A549 (cell line): ENCODE results near the gene COL5A1. TPM values are rescaled to one million over a fixed set of nuclear protein-coding genes. Genes with fewer than 3 reads are reported as not detected.

Source experiments
- ATAC-seq, 2 experiments: fragments of 200-7000 bp in 1 of 2; fragments of >200 bp in 1 of 2; cut with Nextera tagmentation in 1 of 2; cut with Tn5 transposase in 1 of 2; 3 replicates each; pipeline versions ENCODE4 v1.8.0 to v1.9.1; 2018 to 2020; ENCODE audit warnings: mild to moderate bottlenecking in 1 of 2, moderate library complexity in 1 of 2
- CTCF ChIA-PET: fragments of 300-600 bp; sonication (Branson Sonifier 250); formaldehyde crosslinking; extraction: SDS; loops from one replicate; lab custom pipeline; 2021; ENCODE audit warnings: antibody characterized with exemption, inconsistent platforms; lab: Yijun Ruan, JAX
- POLR2A ChIA-PET: fragments of 350-600 bp; formaldehyde crosslinking; extraction: SDS; loops from one replicate; lab custom pipeline; 2021; ENCODE audit warnings: antibody characterized with exemption, inconsistent platforms; lab: Yijun Ruan, JAX
- DNase-seq, 2 experiments: peaks; one replicate each; pipeline versions ENCODE4 v3.0.0 to v3.0.0-alpha.2; 2011 to 2016; ENCODE audit warnings: low read depth in 1 of 2, low spot score in 1 of 2
- FAIRE-seq: peaks from 2 replicates; lab custom pipeline; 2011; peaks lifted over from hg19 to GRCh38; lab: Jason Lieb, UNC
- H3K27ac ChIP-seq, 2 experiments: fragments of >200 bp; sonication (Bioruptor Twin); formaldehyde crosslinking; 3 replicates each; pipeline ENCODE4 v1.5.1; 2016 to 2017
- H3K4me1 ChIP-seq: fragments of >200 bp; sonication (Bioruptor Twin); formaldehyde crosslinking; 3 replicates; pipeline ENCODE4 v1.6.1; 2016
- H3K4me2 ChIP-seq: fragments of >200 bp; sonication (Bioruptor Twin); formaldehyde crosslinking; 3 replicates; pipeline ENCODE4 v1.6.1; 2016
- H3K4me3 ChIP-seq: fragments of >200 bp; sonication (Bioruptor Twin); formaldehyde crosslinking; 3 replicates; pipeline ENCODE4 v1.5.1; 2016
- H3K9me3 ChIP-seq: fragments of >200 bp; sonication (Bioruptor Twin); formaldehyde crosslinking; 3 replicates; pipeline ENCODE4 v1.6.1; 2016
- EHF ChIP-seq: fragments of 250-450 bp; sonication (Bioruptor Pico); IDR thresholded peaks from 2 replicates; pipeline ENCODE4 v1.5.0; 2020; ENCODE audit warnings: mild to moderate bottlenecking
- ELK1 ChIP-seq: fragments of 150-350 bp; IDR thresholded peaks from 2 replicates; pipeline ENCODE4 v1.6.1; 2014; ENCODE audit warnings: low read depth, mild to moderate bottlenecking, low read length
- FOSB ChIP-seq: fragments of 250-450 bp; sonication (Bioruptor Pico); IDR thresholded peaks from 2 replicates; pipeline ENCODE4 v1.5.0; 2020; ENCODE audit warnings: mild to moderate bottlenecking, moderate library complexity
- FOXS1 ChIP-seq: fragments of 250-450 bp; sonication (Bioruptor Pico); IDR thresholded peaks from 2 replicates; pipeline ENCODE4 v1.5.0; 2020; ENCODE audit warnings: mild to moderate bottlenecking, moderate library complexity
- HES2 ChIP-seq: fragments of >200 bp; sonication (Bioruptor Twin); formaldehyde crosslinking; IDR thresholded peaks from 2 replicates; pipeline ENCODE4 v1.6.1; 2016
- HEYL ChIP-seq: fragments of 250-450 bp; sonication (Bioruptor Pico); IDR thresholded peaks from 2 replicates; pipeline ENCODE4 v1.8.0; 2021; ENCODE audit warnings: mild to moderate bottlenecking, moderate library complexity
- HOXA7 ChIP-seq: fragments of 250-450 bp; sonication (Bioruptor Pico); IDR thresholded peaks from 2 replicates; pipeline ENCODE4 v1.5.0; 2020; ENCODE audit warnings: mild to moderate bottlenecking, moderate library complexity
- KDM1A ChIP-seq: fragments of 200-600 bp; sonication (generic); IDR thresholded peaks from 2 replicates; pipeline ENCODE4 v1.6.1; 2016; ENCODE audit warnings: low read depth, mild to moderate bottlenecking
- KDM5A ChIP-seq: fragments of 200-600 bp; sonication (generic); IDR thresholded peaks from 2 replicates; pipeline ENCODE4 v1.6.1; 2016; ENCODE audit warnings: antibody characterized with exemption, mild to moderate bottlenecking
- MAFK ChIP-seq: fragments of 450-650 bp; IDR thresholded peaks from 2 replicates; pipeline ENCODE4 v1.6.1; 2014; ENCODE audit not compliant: partially characterized antibody
- NPAS2 ChIP-seq: fragments of 250-450 bp; sonication (Bioruptor Pico); IDR thresholded peaks from 2 replicates; pipeline ENCODE4 v1.8.0; 2022; ENCODE audit warnings: mild to moderate bottlenecking, moderate library complexity, borderline replicate concordance
- NR3C1 ChIP-seq: fragments of >200 bp; sonication (Bioruptor Twin); formaldehyde crosslinking; IDR thresholded peaks from 3 replicates; pipeline ENCODE4 v1.6.1; 2017
- PBX3 ChIP-seq: IDR thresholded peaks from 2 replicates; pipeline ENCODE4 v1.6.1; 2012
- POLR2AphosphoS2 ChIP-seq: conservative IDR thresholded peaks from 2 replicates; pipeline ENCODE4 v1.6.1; 2012; ENCODE audit warnings: low read length, improper control_type of control experiment, inconsistent platforms
- RAD21 ChIP-seq, 2 experiments: fragments of >200 bp in 1 of 2; sonication (Bioruptor Twin) in 1 of 2; formaldehyde crosslinking in 1 of 2; IDR thresholded peaks in 1 of 2; conservative IDR thresholded peaks in 1 of 2; 2 replicates in 1 of 2; 3 replicates in 1 of 2; pipeline ENCODE4 v1.6.1; 2012 to 2018; ENCODE audit warnings: inconsistent platforms in 1 of 2
- RNF2 ChIP-seq: fragments of 200-600 bp; sonication (generic); IDR thresholded peaks from 2 replicates; pipeline ENCODE4 v1.6.1; 2016; ENCODE audit warnings: low read depth, mild to moderate bottlenecking, antibody characterized with exemption, moderate library complexity, borderline replicate concordance
- TP53 ChIP-seq: fragments of 250-450 bp; sonication (Bioruptor Pico); IDR thresholded peaks from 2 replicates; pipeline ENCODE4 v1.5.0; 2021; ENCODE audit warnings: mild to moderate bottlenecking, moderate library complexity
- USF2 ChIP-seq: fragments of 450-650 bp; IDR thresholded peaks from 2 replicates; pipeline ENCODE4 v1.6.1; 2014; ENCODE audit warnings: antibody characterized with exemption
- ZNF302 ChIP-seq: fragments of 250-450 bp; sonication (Bioruptor Pico); IDR thresholded peaks from 2 replicates; pipeline ENCODE4 v1.9.0; 2021; ENCODE audit warnings: inconsistent platforms, mild to moderate bottlenecking, moderate library complexity
- WGBS: methylation state at CpG from one replicate; pipeline ENCODE4 v1.1.6; 2017; ENCODE audit errors: missing lambda C conversion rate; 5-methylcytosine and 5-hydroxymethylcytosine counted together
- polyA plus RNA-seq, 4 experiments: library from polyadenylated mRNA; depleted of rRNA in 3 of 4; stranded (reverse); fragments of >200 nt; fragmentation: RNase III in 1 of 4; extraction: RNeasy Plus Mini Kit Qiagen cat#74134 plus additional on column Dnase treatment in 1 of 4; gene quantifications; 2 replicates in 3 of 4; 3 replicates in 1 of 4; pipeline ENCODE4 v1.2.3, GENCODE V29; 2011 to 2017

Gene COL5A1
- polyA plus RNA-seq, 2 of the 4 experiments (the other 2 are of a cell fraction), result 16.1 to 67.5 TPM

- 42% methylated on average over 4 of the region's 4 CpGs for WGBS
- FAIRE-seq, result no peak
- H3K4me2 ChIP-seq, result no peak overlapping the region
- H3K27ac ChIP-seq, result no peak overlapping the region
- CTCF ChIA-PET, result interaction anchor here (1.6 kb wide), 1 partner anchor 11 kb away, joined by 5 read pairs; no protein-coding TSS in a partner anchor
- no peak for TF ChIP-seq HOXA7 (CRISPR knock-in tag)
- no peak for TF ChIP-seq MAFK
- TF ChIP-seq FOXS1 (CRISPR knock-in tag), result no peak
- TF ChIP-seq, all 56 proteins: peak for 0
- no peaks in the 10 kb centered on the region for H3K4me1 ChIP-seq
- H3K4me3 ChIP-seq, result no peak overlapping the region
- no peak for DNase-seq
- POLR2A ChIA-PET, result no interaction called here
- H3K9me3 ChIP-seq, result no peaks in the 10 kb centered on the region
- no peak for ATAC-seq
Measured at GRCh38 chr9:134877541-134877940, 235.9 kb downstream of the COL5A1 start.

GRCh38 chr9:134879664-134880483, 238.3 kb downstream of the COL5A1 start:
- no peaks in the 10 kb centered on the region for H3K9me3 ChIP-seq
- no peaks in the 10 kb centered on the region for H3K4me1 ChIP-seq
- ChIA-PET CTCF (interaction anchor here (1.4 kb wide), 1 partner anchor 9 kb away, joined by 4 read pairs; no protein-coding TSS in a partner anchor), POLR2A (no interaction called here)
- 52% methylated on average over 13 of the region's 13 CpGs for WGBS
- no peak overlapping the region for H3K4me3 ChIP-seq
- no peak for DNase-seq
- FAIRE-seq, result no peak
- H3K27ac ChIP-seq, result no peak overlapping the region
- H3K4me2 ChIP-seq, result no peak overlapping the region
- no peak for ATAC-seq
- no peak for TF ChIP-seq POLR2AphosphoS2
- TF ChIP-seq TP53 (CRISPR knock-in tag), result no peak
- TF ChIP-seq USF2, result no peak
- no peak for TF ChIP-seq FOSB (CRISPR knock-in tag)
- TF ChIP-seq KDM1A, result no peak
- TF ChIP-seq NR3C1, result no peak
- TF ChIP-seq KDM5A, result no peak
- TF ChIP-seq HES2, result no peak
- TF ChIP-seq ZNF302 (CRISPR knock-in tag), result no peak

- no peak for TF ChIP-seq KDM1A
- TF ChIP-seq NPAS2 (CRISPR knock-in tag), result no peak
- TF ChIP-seq ELK1, result no peak
- TF ChIP-seq KDM5A, result no peak
- no peak for TF ChIP-seq PBX3
- TF ChIP-seq EHF (CRISPR knock-in tag), result no peak
- no peak for TF ChIP-seq RNF2
- no peak for TF ChIP-seq TP53 (CRISPR knock-in tag)
- TF ChIP-seq RAD21 (conservative IDR thresholded peaks at IDR 0.05 in 1 of 2, IDR thresholded peaks at IDR 0.05 in 1 of 2), result no peak
- no peak for TF ChIP-seq HEYL
- POLR2A ChIA-PET, result no interaction called here
- FAIRE-seq, result no peak
- CTCF ChIA-PET, result interaction anchor here (1.4 kb wide), 1 partner anchor 10 kb away, joined by 4 read pairs; no protein-coding TSS in a partner anchor
- no peaks in the 10 kb centered on the region for H3K4me1 ChIP-seq
- no peak for ATAC-seq
- H3K4me2 ChIP-seq, result no peak within 1 kb of the TSS
- H3K27ac ChIP-seq, result no peak within 1 kb of the TSS
- WGBS, result 62% methylated on average over 16 of the region's 25 CpGs
- H3K4me3 ChIP-seq, result no peak within 1 kb of the TSS
- no peak for DNase-seq
- no peaks in the 10 kb centered on the region for H3K9me3 ChIP-seq
Measured at GRCh38 chr9:134880484-134881312, 239.1 kb downstream of the COL5A1 start, which contains the start of gene FCN2. Gene FCN2, plus strand, starts transcription at chr9:134880810. Its CDS starts 12 bp downstream, at chr9:134880822.
